Adipocyte (in vitro differentiated cells): ENCODE measurements around the gene OVAAL.

Source experiments
- DNase-seq: peaks from one replicate; pipeline ENCODE4 v3.0.0-alpha.2; 2015; ENCODE audit warnings: low read depth
- H3K27me3 ChIP-seq: replicated peaks from 2 replicates; pipeline ENCODE4 v1.7.0; 2013; ENCODE audit warnings: mild to moderate bottlenecking, low read length, moderate library complexity; ENCODE audit not compliant: control insufficient read depth, insufficient read depth
- H3K36me3 ChIP-seq: 2 replicates; pipeline ENCODE4 v1.7.0; 2013; ENCODE audit warnings: low read length, mild to moderate bottlenecking, moderate library complexity; ENCODE audit not compliant: control insufficient read depth, insufficient read depth, severe bottlenecking
- H3K4me1 ChIP-seq: 2 replicates; pipeline ENCODE4 v1.7.0; 2013; ENCODE audit warnings: mild to moderate bottlenecking, low read length, moderate library complexity; ENCODE audit not compliant: control insufficient read depth, insufficient read depth
- H3K4me3 ChIP-seq: 2 replicates; pipeline ENCODE4 v1.7.0; 2013; ENCODE audit warnings: mild to moderate bottlenecking, low read length, moderate library complexity
- H3K9ac ChIP-seq: 2 replicates; pipeline ENCODE4 v1.7.0; 2013; ENCODE audit warnings: mild to moderate bottlenecking, low read length, moderate library complexity
- H3K9me3 ChIP-seq: 2 replicates; pipeline ENCODE4 v1.7.0; 2013; ENCODE audit warnings: mild to moderate bottlenecking, low read length, moderate library complexity; ENCODE audit not compliant: control insufficient read depth

OVAAL gene

GRCh38 chr1:180527101-180527669 lies 31.6 kb upstream of the OVAAL start:
- H3K4me3 ChIP-seq, result no peak overlapping the region
- H3K27me3 ChIP-seq, result no peaks in the 10 kb centered on the region
- H3K4me1 ChIP-seq, result peaks cover 13% of the 10 kb centered on the region
- no peaks in the 10 kb centered on the region for H3K9me3 ChIP-seq
- DNase-seq, result peak; percentile 28
- no peak overlapping the region for H3K9ac ChIP-seq
- no peaks in the 10 kb centered on the region for H3K36me3 ChIP-seq

- Histone ChIP-seq H3K9me3 (no peaks in the 10 kb centered on the region), H3K36me3 (no peaks in the 10 kb centered on the region), H3K4me1 (peaks cover 17% of the 10 kb centered on the region), H3K4me3 (no peak overlapping the region), H3K27me3 (no peaks in the 10 kb centered on the region), H3K9ac (no peak overlapping the region)
- peak; percentile 27 for DNase-seq
Observed at GRCh38 chr1:180528868-180529470, 29.8 kb upstream of the OVAAL start.

- H3K4me3 ChIP-seq, result no peak overlapping the region
- no peaks in the 10 kb centered on the region for H3K9me3 ChIP-seq
- no peak overlapping the region for H3K9ac ChIP-seq
- DNase-seq, result peak; percentile 74
- no peaks in the 10 kb centered on the region for H3K27me3 ChIP-seq
- H3K36me3 ChIP-seq, result no peaks in the 10 kb centered on the region
- H3K4me1 ChIP-seq, result peaks cover 19% of the 10 kb centered on the region
Observed at GRCh38 chr1:180530501-180530900, 28.3 kb upstream of the OVAAL start.

- peaks cover 15% of the 10 kb centered on the region for H3K4me1 ChIP-seq
- peaks cover 4% of the 10 kb centered on the region for H3K27me3 ChIP-seq
- no peaks in the 10 kb centered on the region for H3K36me3 ChIP-seq
- H3K9ac ChIP-seq, result no peak overlapping the region
- H3K4me3 ChIP-seq, result no peak overlapping the region
- no peak for DNase-seq
- H3K9me3 ChIP-seq, result no peaks in the 10 kb centered on the region
Observed at GRCh38 chr1:180532854-180533253, 25.9 kb upstream of the OVAAL start.

- H3K4me3 ChIP-seq, result no peak overlapping the region
- H3K27me3 ChIP-seq, result peaks cover 4% of the 10 kb centered on the region
- no peaks in the 10 kb centered on the region for H3K36me3 ChIP-seq
- H3K9ac ChIP-seq, result no peak overlapping the region
- H3K9me3 ChIP-seq, result no peaks in the 10 kb centered on the region
- DNase-seq, result peak; percentile 75
- H3K4me1 ChIP-seq, result peaks cover 15% of the 10 kb centered on the region
Observed at GRCh38 chr1:180533266-180533987, 25.3 kb upstream of the OVAAL start.

GRCh38 chr1:180534214-180534613 lies 24.6 kb upstream of the OVAAL start:
- H3K9me3 ChIP-seq, result no peaks in the 10 kb centered on the region
- H3K27me3 ChIP-seq, result peaks cover 4% of the 10 kb centered on the region
- DNase-seq, result no peak
- H3K9ac ChIP-seq, result no peak overlapping the region
- no peaks in the 10 kb centered on the region for H3K36me3 ChIP-seq
- no peak overlapping the region for H3K4me3 ChIP-seq
- H3K4me1 ChIP-seq, result peaks cover 15% of the 10 kb centered on the region

GRCh38 chr1:180535418-180535999 lies 23.3 kb upstream of the OVAAL start:
- DNase-seq, result no peak
- Histone ChIP-seq H3K36me3 (no peaks in the 10 kb centered on the region), H3K4me3 (no peak overlapping the region), H3K4me1 (peaks cover 14% of the 10 kb centered on the region), H3K9me3 (no peaks in the 10 kb centered on the region), H3K27me3 (peaks cover 4% of the 10 kb centered on the region), H3K9ac (no peak overlapping the region)

- no peak for DNase-seq
- H3K4me3 ChIP-seq, result no peak overlapping the region
- no peaks in the 10 kb centered on the region for H3K9me3 ChIP-seq
- H3K27me3 ChIP-seq, result peaks cover 4% of the 10 kb centered on the region
- no peak overlapping the region for H3K9ac ChIP-seq
- peaks cover 17% of the 10 kb centered on the region for H3K4me1 ChIP-seq
- no peaks in the 10 kb centered on the region for H3K36me3 ChIP-seq
Observed at GRCh38 chr1:180536821-180537372, 21.9 kb upstream of the OVAAL start.

- no peak overlapping the region for H3K9ac ChIP-seq
- H3K9me3 ChIP-seq, result no peaks in the 10 kb centered on the region
- H3K27me3 ChIP-seq, result peaks cover 4% of the 10 kb centered on the region
- H3K4me1 ChIP-seq, result peaks cover 25% of the 10 kb centered on the region
- H3K36me3 ChIP-seq, result no peaks in the 10 kb centered on the region
- DNase-seq, result no peak
- no peak overlapping the region for H3K4me3 ChIP-seq
Observed at GRCh38 chr1:180539136-180539535, 19.6 kb upstream of the OVAAL start.

- H3K9me3 ChIP-seq, result no peaks in the 10 kb centered on the region
- H3K9ac ChIP-seq, result no peak overlapping the region
- DNase-seq, result peak; percentile 49
- no peaks in the 10 kb centered on the region for H3K36me3 ChIP-seq
- H3K4me3 ChIP-seq, result no peak overlapping the region
- H3K27me3 ChIP-seq, result peaks cover 4% of the 10 kb centered on the region
- H3K4me1 ChIP-seq, result peaks cover 25% of the 10 kb centered on the region
Observed at GRCh38 chr1:180540697-180541594, 17.8 kb upstream of the OVAAL start.
